Kidney epithelial cell (primary cell): Measurements from ENCODE around the gene LYPD6. TPM values are rescaled to one million over a fixed set of nuclear protein-coding genes. Genes with fewer than 3 reads are reported as not detected.

Source experiments
- DNase-seq: peaks from one replicate; pipeline ENCODE4 v3.0.0-alpha.2; 2010; ENCODE audit warnings: low read depth
- H3K27me3 ChIP-seq: 2 replicates; pipeline ENCODE4 v1.6.0; 2011; ENCODE audit warnings: low read length; ENCODE audit not compliant: control insufficient read depth, insufficient read depth
- H3K36me3 ChIP-seq: 2 replicates; pipeline ENCODE4 v1.5.1; 2011; ENCODE audit warnings: low read length; ENCODE audit not compliant: control insufficient read depth, insufficient read depth
- H3K4me3 ChIP-seq: 2 replicates; pipeline ENCODE4 v1.5.1; 2011; ENCODE audit warnings: low read depth, mild to moderate bottlenecking, control low read depth, low read length
- CTCF ChIP-seq: IDR thresholded peaks from 2 replicates; pipeline ENCODE4 v1.5.1; 2011; ENCODE audit warnings: mild to moderate bottlenecking, moderate library complexity, low read length, control low read depth, inconsistent platforms; ENCODE audit not compliant: insufficient read depth, poor library complexity, severe bottlenecking
- total RNA-seq: library from RNA; depleted of rRNA; stranded (reverse); fragments of >200 nt; gene quantifications from 2 replicates; pipeline ENCODE4 v1.2.3, GENCODE V29; 2015

The LYPD6 gene
- total RNA-seq, 1 donor from 2014 or later = 3.7 TPM

DNA sequence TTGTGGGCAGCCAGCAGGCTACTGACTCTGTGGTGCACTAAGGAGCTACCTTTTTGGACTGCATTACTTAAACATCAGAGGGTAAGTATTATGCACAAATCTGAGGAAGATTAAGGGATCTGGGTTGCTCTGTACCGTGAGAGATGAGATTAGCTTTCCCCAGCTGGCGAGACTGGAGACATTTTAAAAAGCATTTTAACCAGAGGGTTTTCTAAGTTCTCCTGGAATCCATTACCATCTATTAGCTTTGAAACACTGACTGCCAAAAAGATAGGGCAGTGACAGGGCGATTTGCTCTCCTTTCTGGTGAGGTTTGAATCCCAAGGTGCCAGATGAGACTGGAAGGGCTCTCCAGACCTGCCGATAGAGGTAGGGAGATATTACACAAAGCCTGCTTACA lies 63.2 kb downstream of the LYPD6 start:
- DNase-seq = no peak
- no peaks in the 10 kb centered on the region for H3K36me3 ChIP-seq
- TF ChIP-seq CTCF = no peak

GRCh38 chr2:149394864-149395263 lies 64.5 kb downstream of the LYPD6 start:
- TF ChIP-seq CTCF = no peak
- peak; percentile 28 for DNase-seq
- Histone ChIP-seq H3K36me3 (no peaks in the 10 kb centered on the region), H3K4me3 (no peak overlapping the region), H3K27me3 (no peaks in the 10 kb centered on the region)

More for the DNA sequence above, 63.2 kb downstream of the LYPD6 start:
- H3K4me3 ChIP-seq = no peak overlapping the region
- no peaks in the 10 kb centered on the region for H3K27me3 ChIP-seq

- Histone ChIP-seq H3K36me3 (no peaks in the 10 kb centered on the region), H3K27me3 (no peaks in the 10 kb centered on the region), H3K4me3 (no peak overlapping the region)
- no peak for TF ChIP-seq CTCF
- no peak for DNase-seq
Observed at GRCh38 chr2:149399934-149400615, 69.7 kb downstream of the LYPD6 start.

DNA sequence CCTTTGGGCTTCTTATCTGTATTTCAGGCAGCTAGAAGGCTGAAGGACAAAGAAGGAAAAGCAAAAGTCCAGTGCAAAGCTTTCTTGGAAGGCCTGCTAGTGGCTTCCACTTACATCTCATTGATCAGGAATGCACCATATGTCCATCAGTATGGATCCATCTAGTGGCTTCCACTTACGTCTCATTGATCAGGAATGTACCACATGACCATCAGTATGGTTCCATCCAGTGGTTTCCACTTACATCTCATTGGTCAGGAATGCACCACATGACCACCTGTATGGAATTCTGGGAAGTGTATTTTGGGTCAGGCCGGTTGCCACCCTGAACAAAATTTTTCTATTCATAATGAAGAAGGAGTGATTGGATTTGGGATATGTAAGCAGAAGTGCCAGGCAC lies 70.6 kb downstream of the LYPD6 start:
- Histone ChIP-seq H3K36me3 (no peaks in the 10 kb centered on the region), H3K27me3 (no peaks in the 10 kb centered on the region), H3K4me3 (no peak overlapping the region)
- no peak for TF ChIP-seq CTCF
- DNase-seq = no peak

DNA sequence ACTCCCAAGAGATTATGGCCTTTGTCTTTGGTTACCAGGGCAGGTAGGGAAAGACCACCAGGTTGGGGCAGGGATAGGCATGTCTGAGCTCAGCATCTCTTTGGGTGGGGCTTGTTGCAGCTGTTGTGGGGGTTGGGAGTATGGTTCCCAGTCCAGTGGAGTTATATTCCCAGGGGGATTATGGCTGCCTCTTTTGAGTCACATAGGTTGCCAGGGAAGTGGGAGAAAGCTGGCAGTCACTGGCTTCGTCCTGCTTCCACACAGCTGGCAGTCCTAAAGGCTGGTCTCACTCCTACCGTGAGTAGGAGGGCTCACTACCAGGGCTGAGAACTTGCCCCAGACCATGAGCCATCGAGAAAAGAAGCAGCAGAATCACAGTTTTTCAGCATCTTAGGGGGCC lies 79.1 kb downstream of the LYPD6 start:
- no peak for DNase-seq
- H3K36me3 ChIP-seq = no peaks in the 10 kb centered on the region
- H3K4me3 ChIP-seq = no peak overlapping the region
- no peak for TF ChIP-seq CTCF
- no peaks in the 10 kb centered on the region for H3K27me3 ChIP-seq
